Raji (cell line): Measurements from ENCODE around the gene FANCC.

Source experiments
- POLR2A ChIP-seq: IDR thresholded peaks from 2 replicates; pipeline ENCODE4 v1.6.1; 2011; ENCODE audit warnings: low read depth, low read length, control low read depth; ENCODE audit not compliant: insufficient read depth

FANCC gene

GRCh38 chr9:95132366-95133324 is 184.9 kb downstream of the FANCC start:
- no peak for TF ChIP-seq POLR2A

GRCh38 chr9:95131023-95131943 is 186.2 kb downstream of the FANCC start:
- TF ChIP-seq POLR2A = no peak

GRCh38 chr9:95130484-95130883 is 187.0 kb downstream of the FANCC start:
- no peak for TF ChIP-seq POLR2A

- TF ChIP-seq POLR2A = no peak
Observed at GRCh38 chr9:95129476-95130291, 187.8 kb downstream of the FANCC start.

GRCh38 chr9:95128177-95128524 is 189.4 kb downstream of the FANCC start:
- TF ChIP-seq POLR2A = no peak

- TF ChIP-seq POLR2A = no peak
Observed at GRCh38 chr9:95127249-95128176, 190.0 kb downstream of the FANCC start.

- TF ChIP-seq POLR2A = no peak
Observed at GRCh38 chr9:95126739-95127138, 190.8 kb downstream of the FANCC start.

GRCh38 chr9:95125652-95126051 is 191.9 kb downstream of the FANCC start:
- no peak for TF ChIP-seq POLR2A

- no peak for TF ChIP-seq POLR2A
Observed at GRCh38 chr9:95124582-95125367, 192.7 kb downstream of the FANCC start.

GRCh38 chr9:95120781-95121370 is 196.6 kb downstream of the FANCC start:
- no peak for TF ChIP-seq POLR2A

- TF ChIP-seq POLR2A = no peak
Observed at GRCh38 chr9:95118596-95118995, 198.9 kb downstream of the FANCC start.

- no peak for TF ChIP-seq POLR2A
Observed at GRCh38 chr9:95116808-95117204, 200.7 kb downstream of the FANCC start.
